IPS DF 4.7 (cell line): Measurements from ENCODE around the gene NR4A1.

Experiments
- DNase-seq: peaks from one replicate; pipeline ENCODE4 v3.0.0-alpha.2; 2013; ENCODE audit warnings: low spot score; ENCODE audit errors: extremely low read depth

Gene NR4A1

GRCh38 chr12:52041695-52042123, 9.5 kb upstream of the NR4A1 start:
- DNase-seq = no peak

DNA sequence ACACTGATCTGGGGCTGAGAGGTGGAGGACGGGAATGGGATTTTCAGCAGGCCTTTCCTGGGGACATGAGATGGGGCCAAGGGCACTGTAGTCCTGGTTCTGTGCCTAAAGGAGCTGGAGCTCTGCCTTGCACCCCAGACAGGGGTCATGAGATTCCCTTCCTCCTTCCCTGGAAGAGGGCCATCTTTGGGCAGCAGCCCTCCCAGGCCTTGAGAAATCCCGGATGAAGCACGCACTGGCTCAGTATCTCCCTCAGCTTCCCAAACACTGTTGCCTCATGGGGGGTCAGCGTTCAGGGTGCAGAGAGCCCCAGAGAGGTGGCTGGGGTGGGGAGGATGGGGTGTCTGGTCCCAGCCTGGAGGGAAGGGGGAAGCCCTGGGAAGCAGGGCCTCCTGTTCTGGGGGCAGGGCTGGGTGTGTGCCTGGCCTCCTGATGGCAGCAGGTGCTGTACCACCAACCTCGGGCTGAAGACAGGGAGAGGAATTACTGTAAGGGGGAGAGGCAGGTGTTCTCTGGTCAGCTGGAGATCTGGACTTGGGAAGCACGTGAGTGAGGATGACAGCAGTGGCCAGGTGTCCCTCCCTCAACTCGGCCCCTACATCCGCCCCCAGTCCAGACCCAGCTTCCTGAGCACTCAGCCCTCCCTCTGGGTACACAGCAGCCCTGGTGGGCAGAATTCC, 8.4 kb upstream of the NR4A1 start:
- no peak for DNase-seq

- no peak for DNase-seq
Observed at GRCh38 chr12:52043386-52044212, 7.6 kb upstream of the NR4A1 start.

- DNase-seq = no peak
Observed at GRCh38 chr12:52044292-52044983, 6.8 kb upstream of the NR4A1 start.

- no peak for DNase-seq
Observed at GRCh38 chr12:52045794-52046199, 5.4 kb upstream of the NR4A1 start.

DNA sequence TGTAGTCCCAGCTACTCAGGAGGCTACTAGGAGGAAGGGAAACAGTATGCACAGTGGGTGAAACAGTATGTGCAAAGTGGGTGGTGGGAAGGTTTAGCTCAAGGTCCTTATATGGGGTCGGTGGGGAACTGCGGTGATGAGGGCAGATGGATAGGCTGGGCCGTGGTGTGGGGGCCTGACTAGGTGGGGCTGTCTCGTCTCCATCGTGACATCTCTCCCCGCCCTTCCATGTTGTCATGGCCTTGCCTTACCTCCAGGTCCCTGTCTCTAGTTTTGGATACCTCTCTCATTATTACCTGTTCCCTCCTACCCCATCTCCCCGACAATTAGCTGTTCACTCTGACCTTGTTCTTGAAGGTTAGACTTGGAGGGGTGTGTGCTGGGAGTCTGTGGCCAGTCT, 4.4 kb upstream of the NR4A1 start:
- no peak for DNase-seq

DNA sequence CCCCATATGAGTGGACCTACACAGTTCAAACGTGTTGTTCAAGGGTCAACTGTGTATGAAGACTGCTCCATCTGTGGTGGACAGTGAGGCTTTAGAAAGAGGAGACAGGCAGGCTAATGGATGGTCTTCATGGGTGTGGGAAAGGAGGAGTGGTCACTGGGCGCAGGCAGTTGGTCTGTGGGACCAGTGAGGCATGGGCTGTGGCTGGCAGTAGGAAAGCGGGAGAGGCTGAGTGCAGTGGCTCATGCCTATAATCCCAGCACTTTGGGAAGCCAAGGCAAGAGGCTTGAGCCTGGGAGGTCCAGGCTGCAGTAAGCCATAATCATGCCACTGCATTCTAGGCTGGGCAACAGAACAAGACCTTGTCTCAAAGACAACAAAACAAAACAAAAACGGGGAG, 2.0 kb upstream of the NR4A1 start:
- no peak for DNase-seq

- DNase-seq = no peak
Observed at GRCh38 chr12:52049688-52050087, 1.6 kb upstream of the NR4A1 start.

DNA sequence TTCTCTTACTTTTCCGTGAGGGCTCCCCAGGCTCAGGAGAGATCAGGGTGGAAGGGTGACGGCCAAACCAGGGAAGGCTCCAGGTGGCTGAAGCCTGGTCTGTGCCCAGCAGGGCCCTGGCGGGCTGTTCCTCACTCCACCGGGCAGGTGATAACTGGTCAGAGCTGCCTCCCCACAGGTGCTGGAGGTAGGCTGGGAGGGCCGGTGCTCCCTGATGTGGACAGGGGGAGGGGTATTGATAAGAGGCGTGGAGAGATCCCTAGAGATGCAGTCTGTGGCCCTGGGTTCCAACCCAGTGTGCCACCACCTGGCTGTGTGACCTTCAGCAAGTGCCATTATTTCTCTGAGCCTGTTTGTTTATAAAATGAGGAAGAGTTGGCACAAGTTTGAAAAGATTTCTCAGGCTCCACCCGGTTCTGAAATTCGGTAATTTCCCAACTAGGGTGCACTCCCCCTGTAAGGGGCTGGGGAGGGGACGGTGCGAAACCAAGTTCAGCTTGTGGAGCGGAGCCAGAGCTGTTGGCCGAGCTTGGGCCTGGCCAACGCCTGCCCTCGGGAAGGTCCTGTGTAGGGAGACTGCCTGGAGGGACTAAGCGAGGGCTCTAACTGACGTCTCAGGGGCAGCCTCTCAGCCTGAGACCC, 1.0 kb upstream of the NR4A1 start:
- DNase-seq = no peak

GRCh38 chr12:52052468-52053186, 1.4 kb downstream of the NR4A1 start:
- no peak for DNase-seq

- DNase-seq = no peak
Observed at GRCh38 chr12:52053536-52054209, 2.4 kb downstream of the NR4A1 start.

- DNase-seq = no peak
Observed at GRCh38 chr12:52054231-52054832, 3.1 kb downstream of the NR4A1 start.

GRCh38 chr12:52054833-52055730, 3.8 kb downstream of the NR4A1 start:
- no peak for DNase-seq

DNA sequence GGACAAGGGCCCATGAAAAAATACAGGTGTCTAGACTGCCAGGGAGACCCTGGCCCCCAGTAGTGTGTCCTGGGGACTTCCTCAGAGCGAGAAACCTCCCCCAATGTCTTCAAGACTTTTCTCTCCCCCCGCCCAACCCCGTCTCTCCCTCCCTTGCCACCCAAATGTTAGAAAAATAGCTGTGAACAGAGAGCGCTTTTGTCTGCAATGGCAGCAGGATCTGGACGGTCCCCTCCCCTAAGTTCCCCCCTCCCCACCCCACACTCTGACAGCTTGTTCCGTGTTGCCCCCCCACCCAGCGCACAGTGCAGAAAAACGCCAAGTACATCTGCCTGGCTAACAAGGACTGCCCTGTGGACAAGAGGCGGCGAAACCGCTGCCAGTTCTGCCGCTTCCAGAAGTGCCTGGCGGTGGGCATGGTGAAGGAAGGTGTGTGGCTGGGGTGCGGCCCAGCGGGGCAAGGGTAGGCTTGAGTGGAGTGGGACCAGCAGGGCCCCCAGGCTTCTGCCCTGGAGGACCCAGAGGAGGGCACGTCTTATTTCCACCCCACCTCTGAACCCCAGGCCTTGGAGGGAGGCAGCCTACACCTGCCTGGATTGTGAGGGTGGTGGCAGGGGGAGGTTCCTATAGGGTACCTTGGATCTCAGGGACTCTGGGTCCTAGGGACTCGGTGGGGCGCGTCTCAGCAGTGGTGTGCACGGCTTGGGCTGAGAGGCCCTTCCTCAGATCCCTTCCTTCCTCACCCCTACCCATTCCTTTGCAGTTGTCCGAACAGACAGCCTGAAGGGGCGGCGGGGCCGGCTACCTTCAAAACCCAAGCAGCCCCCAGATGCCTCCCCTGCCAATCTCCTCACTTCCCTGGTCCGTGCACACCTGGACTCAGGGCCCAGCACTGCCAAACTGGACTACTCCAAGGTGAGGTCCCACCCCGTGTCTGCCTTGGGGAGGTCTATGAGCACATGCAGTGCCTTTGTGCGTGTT, 4.8 kb downstream of the NR4A1 start:
- DNase-seq = no peak

DNA sequence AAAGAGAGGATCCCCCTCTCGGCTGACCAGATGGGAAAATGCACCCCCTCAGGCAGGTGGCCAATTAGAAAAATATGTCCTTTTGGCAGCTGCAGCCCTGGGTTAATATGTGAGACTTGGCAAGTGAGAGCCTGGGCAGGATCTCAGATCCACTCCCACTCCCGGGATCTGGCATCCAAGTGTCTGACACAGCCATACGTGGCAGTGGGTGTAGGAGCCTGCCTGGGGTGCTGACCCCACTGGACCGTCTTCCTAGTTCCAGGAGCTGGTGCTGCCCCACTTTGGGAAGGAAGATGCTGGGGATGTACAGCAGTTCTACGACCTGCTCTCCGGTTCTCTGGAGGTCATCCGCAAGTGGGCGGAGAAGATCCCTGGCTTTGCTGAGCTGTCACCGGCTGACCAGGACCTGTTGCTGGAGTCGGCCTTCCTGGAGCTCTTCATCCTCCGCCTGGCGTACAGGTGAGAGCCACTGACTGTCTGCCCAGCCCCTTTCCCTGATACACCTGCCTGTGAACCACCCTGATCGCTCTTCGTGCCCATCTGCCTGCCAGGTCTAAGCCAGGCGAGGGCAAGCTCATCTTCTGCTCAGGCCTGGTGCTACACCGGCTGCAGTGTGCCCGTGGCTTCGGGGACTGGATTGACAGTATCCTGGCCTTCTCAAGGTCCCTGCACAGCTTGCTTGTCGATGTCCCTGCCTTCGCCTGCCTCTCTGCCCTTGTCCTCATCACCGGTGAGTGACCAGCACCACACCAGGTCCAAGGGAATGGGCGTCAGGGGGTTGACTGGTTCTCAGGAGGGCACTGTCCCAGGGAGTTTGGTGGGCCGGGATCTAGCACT, 5.8 kb downstream of the NR4A1 start:
- no peak for DNase-seq

- no peak for DNase-seq
Observed at GRCh38 chr12:52057638-52058576, 6.7 kb downstream of the NR4A1 start.
